Neuron (in vitro differentiated cells): Measurements from ENCODE around the gene COASY.
A peak's percentile ranks its signal among the peaks of the same experiment; 100 is the strongest.

Experiments used
- H2AFZ ChIP-seq: one replicate; pipeline ENCODE4 v1.6.1; 2013; ENCODE audit warnings: low read depth, mild to moderate bottlenecking, inconsistent platforms, low read length, moderate library complexity
- H3K27me3 ChIP-seq: one replicate; pipeline ENCODE4 v1.6.1; 2013; ENCODE audit warnings: low read length; ENCODE audit not compliant: insufficient read depth
- H3K36me3 ChIP-seq: one replicate; pipeline ENCODE4 v1.6.1; 2013; ENCODE audit warnings: low read length; ENCODE audit not compliant: insufficient read depth
- H3K4me1 ChIP-seq: one replicate; pipeline ENCODE4 v1.6.1; 2013; ENCODE audit warnings: low read length; ENCODE audit not compliant: insufficient read depth
- H3K4me3 ChIP-seq: 2 replicates; pipeline ENCODE4 v1.5.1; 2013; ENCODE audit warnings: mild to moderate bottlenecking, low read length, moderate library complexity
- H3K9me3 ChIP-seq: one replicate; pipeline ENCODE4 v1.6.1; 2013; ENCODE audit warnings: low read length

COASY gene

GRCh38 chr17:42578282-42578869, 16.4 kb downstream of the COASY start:
- H3K27me3 ChIP-seq: no peaks in the 10 kb centered on the region
- H3K9me3 ChIP-seq: no peaks in the 10 kb centered on the region
- peak overlapping the region; percentile 83 for H3K4me3 ChIP-seq
- peaks cover 64% of the 10 kb centered on the region for H3K36me3 ChIP-seq
- peak overlapping the region; percentile 74 for H2AFZ ChIP-seq
- peaks cover 23% of the 10 kb centered on the region for H3K4me1 ChIP-seq

GRCh38 chr17:42579794-42580551, 18.0 kb downstream of the COASY start:
- H3K4me1 ChIP-seq: peaks cover 23% of the 10 kb centered on the region
- H3K27me3 ChIP-seq: no peaks in the 10 kb centered on the region
- H3K9me3 ChIP-seq: no peaks in the 10 kb centered on the region
- H2AFZ ChIP-seq: no peak overlapping the region
- H3K36me3 ChIP-seq: peaks cover 60% of the 10 kb centered on the region
- H3K4me3 ChIP-seq: no peak overlapping the region

GRCh38 chr17:42581744-42582270, 19.9 kb downstream of the COASY start:
- Histone ChIP-seq H3K4me3 (no peak overlapping the region), H3K9me3 (no peaks in the 10 kb centered on the region), H2AFZ (no peak overlapping the region), H3K36me3 (peaks cover 65% of the 10 kb centered on the region), H3K4me1 (peaks cover 10% of the 10 kb centered on the region), H3K27me3 (no peaks in the 10 kb centered on the region)

GRCh38 chr17:42584880-42585279, 22.9 kb downstream of the COASY start:
- H3K4me3 ChIP-seq: no peak overlapping the region
- no peaks in the 10 kb centered on the region for H3K4me1 ChIP-seq
- peaks cover 80% of the 10 kb centered on the region for H3K36me3 ChIP-seq
- H2AFZ ChIP-seq: no peak overlapping the region
- no peaks in the 10 kb centered on the region for H3K9me3 ChIP-seq
- no peaks in the 10 kb centered on the region for H3K27me3 ChIP-seq

- Histone ChIP-seq H3K4me3 (no peak overlapping the region), H2AFZ (no peak overlapping the region), H3K36me3 (peaks cover 80% of the 10 kb centered on the region), H3K4me1 (no peaks in the 10 kb centered on the region), H3K9me3 (no peaks in the 10 kb centered on the region), H3K27me3 (no peaks in the 10 kb centered on the region)
Observed at GRCh38 chr17:42585353-42585752, 23.4 kb downstream of the COASY start.

GRCh38 chr17:42586514-42587230, 24.7 kb downstream of the COASY start:
- H3K36me3 ChIP-seq: peaks cover 75% of the 10 kb centered on the region
- H3K4me3 ChIP-seq: no peak overlapping the region
- no peaks in the 10 kb centered on the region for H3K9me3 ChIP-seq
- H3K27me3 ChIP-seq: no peaks in the 10 kb centered on the region
- H3K4me1 ChIP-seq: no peaks in the 10 kb centered on the region
- H2AFZ ChIP-seq: no peak overlapping the region

- Histone ChIP-seq H2AFZ (no peak overlapping the region), H3K4me1 (no peaks in the 10 kb centered on the region), H3K9me3 (no peaks in the 10 kb centered on the region), H3K36me3 (peaks cover 46% of the 10 kb centered on the region), H3K4me3 (no peak overlapping the region), H3K27me3 (no peaks in the 10 kb centered on the region)
Observed at GRCh38 chr17:42590886-42591285, 28.9 kb downstream of the COASY start.

GRCh38 chr17:42591411-42591810, 29.5 kb downstream of the COASY start:
- Histone ChIP-seq H2AFZ (no peak overlapping the region), H3K36me3 (peaks cover 42% of the 10 kb centered on the region), H3K4me3 (no peak overlapping the region), H3K9me3 (no peaks in the 10 kb centered on the region), H3K27me3 (no peaks in the 10 kb centered on the region), H3K4me1 (no peaks in the 10 kb centered on the region)

- peaks cover 16% of the 10 kb centered on the region for H3K36me3 ChIP-seq
- no peak overlapping the region for H2AFZ ChIP-seq
- no peaks in the 10 kb centered on the region for H3K9me3 ChIP-seq
- H3K27me3 ChIP-seq: no peaks in the 10 kb centered on the region
- H3K4me1 ChIP-seq: no peaks in the 10 kb centered on the region
- H3K4me3 ChIP-seq: no peak overlapping the region
Observed at GRCh38 chr17:42596386-42596785, 34.4 kb downstream of the COASY start.

- peaks cover 7% of the 10 kb centered on the region for H3K36me3 ChIP-seq
- H2AFZ ChIP-seq: no peak overlapping the region
- no peak overlapping the region for H3K4me3 ChIP-seq
- no peaks in the 10 kb centered on the region for H3K27me3 ChIP-seq
- H3K4me1 ChIP-seq: no peaks in the 10 kb centered on the region
- no peaks in the 10 kb centered on the region for H3K9me3 ChIP-seq
Observed at GRCh38 chr17:42598905-42599304, 37.0 kb downstream of the COASY start.

- no peak overlapping the region for H2AFZ ChIP-seq
- H3K4me1 ChIP-seq: peaks cover 15% of the 10 kb centered on the region
- no peaks in the 10 kb centered on the region for H3K9me3 ChIP-seq
- peaks cover 3% of the 10 kb centered on the region for H3K36me3 ChIP-seq
- no peaks in the 10 kb centered on the region for H3K27me3 ChIP-seq
- H3K4me3 ChIP-seq: no peak overlapping the region
Observed at GRCh38 chr17:42603318-42603717, 41.4 kb downstream of the COASY start.

- H3K27me3 ChIP-seq: no peaks in the 10 kb centered on the region
Observed at GRCh38 chr17:42607769-42608168, 45.8 kb downstream of the COASY start.

More at GRCh38 chr17:42607769-42608168, 45.8 kb downstream of the COASY start:
- Histone ChIP-seq H2AFZ (no peak overlapping the region), H3K4me1 (peaks cover 18% of the 10 kb centered on the region), H3K4me3 (peak overlapping the region; percentile 90), H3K9me3 (no peaks in the 10 kb centered on the region), H3K36me3 (peaks cover 11% of the 10 kb centered on the region)
